Epithelial cell of alveolus of lung (primary cell): ENCODE measurements around the gene ANKRD30A. TPM values are rescaled to one million over a fixed set of nuclear protein-coding genes. Genes with fewer than 3 reads are reported as not detected.

Experiments
- total RNA-seq: library from RNA; depleted of rRNA; stranded (reverse); fragments of >200 nt; gene quantifications from 2 replicates; pipeline ENCODE4 v1.2.1, GENCODE V29; 2015

The ANKRD30A gene
- not detected in 2 replicates for total RNA-seq

GRCh38 chr10:37125191-37125732 lies at the start of gene ANKRD30A:
Gene ANKRD30A, plus strand, starts transcription at chr10:37125598. Its CDS starts 190 bp downstream, at chr10:37125788.

